PC-9 (cell line): ENCODE results near the gene SPATC1L. TPM values are rescaled to one million over a fixed set of nuclear protein-coding genes. Genes with fewer than 3 reads are reported as not detected.

Source experiments
- BruUV-seq: library from RNA; stranded (reverse); fragments of 400-500 nt; replicated peaks from 2 replicates; lab custom pipeline; 2021; lab: Mats Ljungman, UMichigan
- CTCF ChIA-PET: fragments of 300-600 bp; sonication (Branson Sonifier 250); formaldehyde crosslinking; loops from one replicate; lab custom pipeline; 2022; ENCODE audit warnings: antibody characterized with exemption; lab: Charles Lee
- POLR2A ChIA-PET: fragments of 300-600 bp; sonication (Branson Sonifier 250); formaldehyde crosslinking; loops from one replicate; lab custom pipeline; 2022; ENCODE audit warnings: antibody characterized with exemption; ENCODE audit not compliant: unreplicated experiment; lab: Charles Lee
- DNase-seq, 2 experiments: peaks; one replicate each; pipeline versions ENCODE4 v3.0.0 to v3.0.0-alpha.2; 2015 to 2022; ENCODE audit warnings: mixed read lengths in 1 of 2
- H2AFZ ChIP-seq: fragments of 200-600 bp; sonication (generic); 2 replicates; pipeline ENCODE4 v1.8.1; 2017; ENCODE audit warnings: antibody characterized with exemption
- H3F3A ChIP-seq: fragments of 200-600 bp; sonication (generic); 2 replicates; pipeline ENCODE4 v1.8.1; 2017; ENCODE audit warnings: antibody characterized with exemption, mild to moderate bottlenecking, low read depth; ENCODE audit not compliant: insufficient read depth
- H3K27ac ChIP-seq: fragments of 200-600 bp; sonication (generic); 2 replicates; pipeline ENCODE4 v1.6.1; 2016; ENCODE audit warnings: mixed run types
- H3K27me3 ChIP-seq: fragments of 200-600 bp; sonication (generic); 2 replicates; pipeline ENCODE4 v1.6.1; 2016; ENCODE audit warnings: low read depth, mixed run types; ENCODE audit not compliant: insufficient read depth
- H3K36me3 ChIP-seq: fragments of 200-600 bp; sonication (generic); 2 replicates; pipeline ENCODE4 v1.6.1; 2016; ENCODE audit warnings: low read depth, mixed run types
- H3K4me1 ChIP-seq: fragments of 200-600 bp; sonication (generic); replicated peaks from 2 replicates; pipeline ENCODE4 v1.6.1; 2016; ENCODE audit warnings: mixed run types; ENCODE audit not compliant: insufficient read depth
- H3K4me2 ChIP-seq: fragments of 200-600 bp; sonication (generic); 2 replicates; pipeline ENCODE4 v1.6.1; 2017; ENCODE audit warnings: mixed run types
- H3K4me3 ChIP-seq: fragments of 200-600 bp; sonication (generic); 2 replicates; pipeline ENCODE4 v1.6.1; 2016; ENCODE audit warnings: mixed run types
- H3K79me2 ChIP-seq: fragments of 200-600 bp; sonication (generic); 2 replicates; pipeline ENCODE4 v1.6.1; 2017; ENCODE audit warnings: low read depth, mixed run types
- H3K9me2 ChIP-seq: fragments of 200-600 bp; sonication (generic); 2 replicates; pipeline ENCODE4 v1.8.1; 2017; ENCODE audit warnings: mild to moderate bottlenecking; ENCODE audit not compliant: insufficient read depth
- H3K9me3 ChIP-seq: fragments of 200-600 bp; sonication (generic); 2 replicates; pipeline ENCODE4 v1.8.1; 2016; ENCODE audit warnings: low read depth; ENCODE audit not compliant: insufficient read depth
- H4K20me1 ChIP-seq: fragments of 200-600 bp; sonication (generic); 2 replicates; pipeline ENCODE4 v1.8.1; 2017; ENCODE audit not compliant: insufficient read depth
- EZH2 ChIP-seq: fragments of 200-600 bp; sonication (generic); IDR thresholded peaks from 2 replicates; pipeline ENCODE4 v1.8.0; 2017; ENCODE audit warnings: antibody characterized with exemption, low read depth
- intact Hi-C: fragments of 100-400 bp; cut with micrococcal nuclease; formaldehyde crosslinking; loops from one replicate; pipeline ENCODE4 v1.10.0; 2022; ENCODE audit not compliant: unreplicated experiment
- total RNA-seq: library from RNA; stranded (reverse); gene quantifications from 2 replicates; pipeline ENCODE4 v1.2.3, GENCODE V29; 2021
- TF ChIP-seq, protein P1 (sequence below): fragments of 200-600 bp; sonication (generic); conservative IDR thresholded peaks from 2 replicates; pipeline ENCODE4 v1.6.1; 2017; ENCODE audit warnings: mixed run types, antibody characterized with exemption, mild to moderate bottlenecking, moderate library complexity

Gene SPATC1L
- total RNA-seq, 1 experiment from 2014 or later, result 32.7 TPM

DNA sequence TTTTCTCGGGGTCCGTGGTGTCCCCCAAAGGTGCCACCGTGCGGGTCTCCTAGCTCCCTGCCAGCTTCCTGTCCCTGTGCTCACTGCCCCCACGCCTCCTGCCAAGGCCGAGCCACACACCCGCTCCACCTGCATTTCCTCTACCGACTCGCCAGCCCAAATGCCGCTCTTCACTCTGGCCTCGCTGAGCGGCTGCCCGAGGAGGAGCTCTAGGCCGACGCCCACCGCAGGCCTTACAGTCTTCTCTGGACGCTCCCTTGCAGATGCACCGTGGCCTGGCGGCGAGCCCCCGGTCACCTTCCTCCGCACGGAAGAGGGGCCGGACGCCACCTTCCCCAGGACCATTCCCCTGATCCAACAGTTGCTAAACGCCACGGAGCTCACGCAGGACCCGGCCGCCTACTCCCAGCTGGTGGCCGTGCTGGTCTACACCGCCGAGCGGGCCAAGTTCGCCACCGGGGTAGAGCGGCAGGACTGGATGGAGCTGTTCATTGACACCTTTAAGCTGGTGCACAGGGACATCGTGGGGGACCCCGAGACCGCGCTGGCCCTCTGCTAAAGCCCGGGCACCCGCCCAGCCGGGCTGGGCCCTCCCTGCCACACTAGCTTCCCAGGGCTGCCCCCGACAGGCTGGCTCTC, 55.2 kb downstream of the SPATC1L start:
- POLR2A ChIA-PET, result no interaction called here
- H2AFZ ChIP-seq, result no peak overlapping the region

DNA sequence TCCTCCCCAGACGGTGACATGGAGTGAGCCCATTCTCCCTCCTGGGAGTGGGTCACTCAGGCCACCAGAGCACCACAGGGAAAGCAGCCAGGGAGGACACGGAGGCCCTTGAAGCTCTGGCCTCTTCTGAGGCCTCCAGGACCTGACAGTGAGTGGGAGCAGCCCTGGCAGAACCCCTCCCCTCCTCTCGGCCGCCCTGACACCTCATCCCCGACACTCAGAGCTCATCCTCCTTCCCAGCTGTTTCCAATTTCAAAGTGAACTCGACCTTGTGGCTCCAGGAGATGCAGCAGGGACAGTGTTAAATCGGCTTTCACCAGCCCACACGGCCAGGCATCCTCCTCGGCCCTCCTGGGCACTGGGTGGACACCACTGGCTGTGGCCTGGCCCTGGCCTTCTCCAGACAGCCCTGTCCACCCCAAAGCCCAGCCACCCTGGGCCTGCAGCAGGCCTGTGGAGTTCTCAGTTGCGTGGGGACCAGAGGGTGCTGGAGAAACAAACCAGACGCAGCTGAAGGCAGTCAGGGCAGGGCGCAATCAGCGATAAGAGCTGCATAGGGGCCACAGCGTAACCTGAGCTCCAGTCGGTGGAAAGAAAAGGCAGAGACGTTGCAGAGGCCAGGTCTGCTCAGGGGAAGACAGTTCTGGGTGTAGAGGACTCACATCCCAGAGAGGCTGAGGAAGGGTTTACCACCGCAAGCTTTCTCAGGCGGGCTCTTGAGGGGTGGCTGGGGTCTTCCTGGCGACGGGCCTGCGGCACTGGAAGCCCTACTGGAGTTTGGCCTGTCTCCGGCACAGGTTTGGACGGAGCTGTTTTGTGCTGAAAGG, 55.9 kb downstream of the SPATC1L start:
- no peaks in the 10 kb centered on the region for H4K20me1 ChIP-seq
- no peaks in the 10 kb centered on the region for H3K9me3 ChIP-seq
- ChIA-PET POLR2A (no interaction called here), CTCF (no interaction called here)
- H3K4me1 ChIP-seq, result no peaks in the 10 kb centered on the region
- H3K4me2 ChIP-seq, result no peak overlapping the region
- intact Hi-C loops, result no loop called here
- no peak overlapping the region for H3K27ac ChIP-seq
- no peaks in the 10 kb centered on the region for H3K36me3 ChIP-seq
- no peaks in the 10 kb centered on the region for H3K79me2 ChIP-seq
- DNase-seq, result no peak
- no peaks in the 10 kb centered on the region for H3K9me2 ChIP-seq
- H3F3A ChIP-seq, result no peaks in the 10 kb centered on the region
- H3K27me3 ChIP-seq, result no peaks in the 10 kb centered on the region
- no TSS peak for BruUV-seq
- no peak overlapping the region for H3K4me3 ChIP-seq
- no peak overlapping the region for H2AFZ ChIP-seq
- TF ChIP-seq, protein P1, sequence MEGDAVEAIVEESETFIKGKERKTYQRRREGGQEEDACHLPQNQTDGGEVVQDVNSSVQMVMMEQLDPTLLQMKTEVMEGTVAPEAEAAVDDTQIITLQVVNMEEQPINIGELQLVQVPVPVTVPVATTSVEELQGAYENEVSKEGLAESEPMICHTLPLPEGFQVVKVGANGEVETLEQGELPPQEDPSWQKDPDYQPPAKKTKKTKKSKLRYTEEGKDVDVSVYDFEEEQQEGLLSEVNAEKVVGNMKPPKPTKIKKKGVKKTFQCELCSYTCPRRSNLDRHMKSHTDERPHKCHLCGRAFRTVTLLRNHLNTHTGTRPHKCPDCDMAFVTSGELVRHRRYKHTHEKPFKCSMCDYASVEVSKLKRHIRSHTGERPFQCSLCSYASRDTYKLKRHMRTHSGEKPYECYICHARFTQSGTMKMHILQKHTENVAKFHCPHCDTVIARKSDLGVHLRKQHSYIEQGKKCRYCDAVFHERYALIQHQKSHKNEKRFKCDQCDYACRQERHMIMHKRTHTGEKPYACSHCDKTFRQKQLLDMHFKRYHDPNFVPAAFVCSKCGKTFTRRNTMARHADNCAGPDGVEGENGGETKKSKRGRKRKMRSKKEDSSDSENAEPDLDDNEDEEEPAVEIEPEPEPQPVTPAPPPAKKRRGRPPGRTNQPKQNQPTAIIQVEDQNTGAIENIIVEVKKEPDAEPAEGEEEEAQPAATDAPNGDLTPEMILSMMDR, result no peak
- no peak for TF ChIP-seq EZH2

More for the DNA sequence above, 55.2 kb downstream of the SPATC1L start:
- Histone ChIP-seq H3K9me2 (no peaks in the 10 kb centered on the region), H3K4me1 (no peaks in the 10 kb centered on the region), H3K27me3 (no peaks in the 10 kb centered on the region), H3K27ac (no peak overlapping the region), H3K4me3 (no peak overlapping the region), H3K36me3 (no peaks in the 10 kb centered on the region), H3F3A (no peaks in the 10 kb centered on the region), H4K20me1 (no peaks in the 10 kb centered on the region), H3K9me3 (no peaks in the 10 kb centered on the region), H3K79me2 (no peaks in the 10 kb centered on the region), H3K4me2 (no peak overlapping the region)
- no peak for DNase-seq
- no TSS peak for BruUV-seq
- no peak for TF ChIP-seq EZH2
- TF ChIP-seq, protein P1, result no peak
- intact Hi-C loops, result no loop called here
- CTCF ChIA-PET, result no interaction called here

DNA sequence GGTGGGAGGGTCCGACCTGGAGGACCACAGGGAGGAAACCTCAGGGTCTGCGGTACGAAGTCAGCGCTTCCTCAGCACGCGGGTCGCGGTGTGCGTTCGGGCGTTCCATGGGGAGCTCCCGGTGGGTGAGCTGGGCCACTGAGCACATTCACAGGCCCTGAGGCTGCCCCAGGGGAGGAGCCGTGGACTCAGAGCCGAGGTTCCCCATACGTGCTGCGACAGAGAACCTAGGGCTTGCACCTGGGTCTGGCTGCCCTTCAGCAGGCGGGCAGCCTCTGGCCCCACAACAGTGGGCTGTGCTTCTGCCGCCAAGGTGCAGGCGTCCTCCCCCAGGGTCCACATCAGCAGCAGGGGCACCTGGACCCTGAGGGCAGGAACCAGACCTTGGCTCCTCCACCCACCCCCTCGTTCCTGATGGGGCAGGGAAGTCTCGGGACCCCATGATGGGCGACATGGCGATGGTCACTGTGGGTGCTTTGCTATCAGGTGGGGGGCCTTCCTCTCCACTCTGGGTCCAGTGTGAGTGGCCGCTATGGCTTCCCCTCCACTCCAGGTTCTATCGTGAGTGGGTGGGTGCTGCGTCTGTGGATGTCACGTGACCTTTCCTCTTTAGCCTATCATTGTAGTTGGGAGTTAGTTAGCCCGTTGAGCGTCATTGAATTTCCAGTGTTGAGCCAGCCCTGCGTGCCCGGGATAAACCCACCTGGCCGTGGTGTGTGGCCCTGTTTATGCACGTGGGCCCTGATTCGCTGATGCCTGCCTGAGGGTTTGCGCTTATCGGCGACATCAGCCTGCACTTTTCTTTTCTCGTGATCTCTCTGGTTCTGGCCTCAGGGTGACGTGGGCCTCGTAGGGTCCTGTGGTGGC, 56.8 kb downstream of the SPATC1L start:
- Histone ChIP-seq H3K79me2 (no peaks in the 10 kb centered on the region), H3K9me3 (no peaks in the 10 kb centered on the region), H3K4me1 (no peaks in the 10 kb centered on the region), H3F3A (no peaks in the 10 kb centered on the region), H3K4me2 (no peak overlapping the region), H2AFZ (no peak overlapping the region), H4K20me1 (no peaks in the 10 kb centered on the region), H3K36me3 (no peaks in the 10 kb centered on the region), H3K27me3 (no peaks in the 10 kb centered on the region), H3K27ac (no peak overlapping the region), H3K9me2 (no peaks in the 10 kb centered on the region), H3K4me3 (no peak overlapping the region)
- DNase-seq, result no peak
- no TSS peak for BruUV-seq
- POLR2A ChIA-PET, result no interaction called here
- CTCF ChIA-PET, result no interaction called here
- no peak for TF ChIP-seq EZH2
- TF ChIP-seq, protein P1, result no peak
- intact Hi-C loops, result no loop called here
